Testis (tissue), 3 donors: ENCODE measurements around the gene COL12A1. TPM values are rescaled to one million over a fixed set of nuclear protein-coding genes. Genes with fewer than 3 reads are reported as not detected.

ENCODE experiments used
- DNase-seq: peaks from one replicate; pipeline ENCODE4 v3.0.0-alpha.2; 2019
- H3K27ac ChIP-seq, 2 donors: fragments of 200-600 bp; sonication (generic); one replicate each; pipeline ENCODE4 v1.5.1; 2019
- H3K27me3 ChIP-seq: fragments of 200-600 bp; sonication (generic); one replicate; pipeline ENCODE4 v1.5.1; 2019
- H3K36me3 ChIP-seq: fragments of 200-600 bp; sonication (generic); one replicate; pipeline ENCODE4 v1.5.1; 2017; ENCODE audit warnings: low read depth; ENCODE audit errors: missing control alignments
- H3K4me1 ChIP-seq: fragments of 200-600 bp; sonication (generic); one replicate; pipeline ENCODE4 v1.5.1; 2019
- H3K4me3 ChIP-seq, 2 donors: fragments of 200-600 bp; sonication (generic); one replicate each; pipeline ENCODE4 v1.5.1; 2017 to 2019
- H3K9me3 ChIP-seq: fragments of 200-600 bp; sonication (generic); one replicate; pipeline ENCODE4 v1.5.1; 2017
- POLR2A ChIP-seq: fragments of 450-650 bp; IDR thresholded peaks from one replicate; pipeline ENCODE4 v1.6.1; 2017; ENCODE audit warnings: antibody characterized with exemption, mild to moderate bottlenecking, moderate library complexity
- WGBS, 2 donors: methylation state at CpG; one replicate each; pipeline ENCODE4 v1.1.5; 2018; 5-methylcytosine and 5-hydroxymethylcytosine counted together
- intact Hi-C: fragments of 100-400 bp; cut with DNase I; formaldehyde crosslinking; loops from one replicate; pipeline ENCODE4 v1.15.1; 2023; ENCODE audit warnings: low total_unique reads
- polyA plus RNA-seq: library from polyadenylated mRNA; stranded (reverse); fragments of 350-450 nt; fragmentation: Illumina TruSeq; extraction: RNeasy Lipid Tissue Mini Kit (QIAGEN cat#74804); gene quantifications from one replicate; pipeline ENCODE4 v1.2.3, GENCODE V29; 2014; ENCODE audit warnings: low read depth, low replicate concordance; ENCODE audit not compliant: insufficient read depth
- total RNA-seq, 2 donors: library from RNA; depleted of rRNA; stranded (reverse); fragments of >200 nt; gene quantifications; one replicate each; pipeline ENCODE4 v1.2.3, GENCODE V29; 2016
- TF ChIP-seq, protein P1 (sequence below), 3 experiments: fragments of 450-650 bp in 2 of 3; fragments of 200-600 bp in 1 of 3; sonication (generic) in 1 of 3; IDR thresholded peaks; one replicate each; pipeline ENCODE4 v1.5.1; 2016 to 2019; ENCODE audit warnings: antibody characterized with exemption in 3 of 3, mild to moderate bottlenecking in 2 of 3, moderate library complexity in 1 of 3

The COL12A1 gene
- total and polyA plus RNA-seq, 3 donors from 2014 or later: 11.4 to 27.3 (median 13.6) TPM

DNA sequence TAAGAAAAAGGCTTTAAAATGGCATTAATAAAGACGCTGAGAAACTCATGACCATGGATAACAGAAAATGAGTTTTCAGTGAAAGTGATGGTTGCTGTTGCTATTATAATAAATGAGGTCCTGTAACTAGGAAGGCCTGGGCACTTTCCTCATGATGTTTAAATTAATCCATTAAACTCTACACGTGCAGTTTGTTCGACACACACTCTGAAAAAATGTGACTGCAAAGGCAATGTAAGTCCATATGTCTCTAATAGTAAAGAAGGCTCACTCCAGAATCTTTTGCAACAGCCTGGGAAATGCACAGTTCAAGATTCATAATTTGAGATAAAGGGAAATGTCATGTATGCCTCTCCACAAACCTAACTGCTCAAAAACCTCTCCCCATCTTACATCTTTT is 153.4 kb downstream of the COL12A1 start:
- WGBS, 2 donors: 85 to 87% methylated on average over 3 of the region's 3 CpGs
- TF ChIP-seq, protein P1, sequence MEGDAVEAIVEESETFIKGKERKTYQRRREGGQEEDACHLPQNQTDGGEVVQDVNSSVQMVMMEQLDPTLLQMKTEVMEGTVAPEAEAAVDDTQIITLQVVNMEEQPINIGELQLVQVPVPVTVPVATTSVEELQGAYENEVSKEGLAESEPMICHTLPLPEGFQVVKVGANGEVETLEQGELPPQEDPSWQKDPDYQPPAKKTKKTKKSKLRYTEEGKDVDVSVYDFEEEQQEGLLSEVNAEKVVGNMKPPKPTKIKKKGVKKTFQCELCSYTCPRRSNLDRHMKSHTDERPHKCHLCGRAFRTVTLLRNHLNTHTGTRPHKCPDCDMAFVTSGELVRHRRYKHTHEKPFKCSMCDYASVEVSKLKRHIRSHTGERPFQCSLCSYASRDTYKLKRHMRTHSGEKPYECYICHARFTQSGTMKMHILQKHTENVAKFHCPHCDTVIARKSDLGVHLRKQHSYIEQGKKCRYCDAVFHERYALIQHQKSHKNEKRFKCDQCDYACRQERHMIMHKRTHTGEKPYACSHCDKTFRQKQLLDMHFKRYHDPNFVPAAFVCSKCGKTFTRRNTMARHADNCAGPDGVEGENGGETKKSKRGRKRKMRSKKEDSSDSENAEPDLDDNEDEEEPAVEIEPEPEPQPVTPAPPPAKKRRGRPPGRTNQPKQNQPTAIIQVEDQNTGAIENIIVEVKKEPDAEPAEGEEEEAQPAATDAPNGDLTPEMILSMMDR (IDR thresholded peaks at IDR 0.05): no peak
- no peak for DNase-seq
- Histone ChIP-seq H3K27me3 (no peaks in the 10 kb centered on the region), H3K4me3 (no peak overlapping the region), H3K36me3 (no peaks in the 10 kb centered on the region), H3K9me3 (no peaks in the 10 kb centered on the region), H3K27ac (no peak overlapping the region), H3K4me1 (no peaks in the 10 kb centered on the region)
- intact Hi-C loops: no loop called here

DNA sequence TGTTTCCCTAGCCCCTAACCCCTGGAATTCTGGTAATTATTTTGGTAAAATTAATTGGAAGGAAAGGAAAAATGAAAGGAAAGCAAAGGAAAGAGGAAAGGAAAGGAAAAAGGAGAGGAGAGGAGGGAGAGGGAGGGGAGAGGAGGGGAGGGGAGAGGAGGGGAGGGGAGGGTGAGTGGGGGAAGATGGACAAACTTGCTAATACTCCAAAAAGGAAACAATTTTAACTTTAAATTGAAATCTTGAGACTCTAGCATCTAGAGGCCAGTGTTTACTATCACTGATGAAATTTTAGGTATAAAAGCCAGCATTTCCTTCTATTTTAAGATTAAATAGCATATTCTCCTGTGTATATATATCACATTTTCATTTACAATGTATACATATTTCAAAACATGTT is 156.5 kb downstream of the COL12A1 start:
- no peak overlapping the region for H3K4me3 ChIP-seq
- no peaks in the 10 kb centered on the region for H3K9me3 ChIP-seq
- H3K36me3 ChIP-seq: no peaks in the 10 kb centered on the region
- TF ChIP-seq, protein P1 (IDR thresholded peaks at IDR 0.05): no peak
- TF ChIP-seq POLR2A: no peak
- no peak for DNase-seq
- no peaks in the 10 kb centered on the region for H3K27me3 ChIP-seq
- intact Hi-C loops: no loop called here
- H3K4me1 ChIP-seq: no peaks in the 10 kb centered on the region
- no peak overlapping the region for H3K27ac ChIP-seq

DNA sequence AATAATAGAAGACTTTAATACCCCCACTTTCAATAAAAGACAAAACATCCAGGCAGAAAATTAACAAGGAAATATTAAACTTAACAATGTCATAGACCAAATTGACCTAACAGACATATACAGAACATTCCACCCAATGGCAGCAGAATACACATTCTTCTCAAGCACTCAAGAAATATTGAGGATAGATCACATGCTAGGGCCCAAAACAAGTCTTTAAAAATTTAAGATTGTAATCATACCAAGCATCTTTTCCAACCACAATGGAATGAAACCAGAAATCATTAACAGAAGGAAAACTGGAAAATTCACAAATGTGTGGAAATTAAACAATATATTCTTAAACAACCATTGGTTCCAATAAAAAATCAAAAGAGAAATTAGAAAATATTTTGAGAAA is 161.0 kb downstream of the COL12A1 start:
- no peaks in the 10 kb centered on the region for H3K27me3 ChIP-seq
- H3K9me3 ChIP-seq: no peaks in the 10 kb centered on the region
- no peak overlapping the region for H3K4me3 ChIP-seq
- TF ChIP-seq, protein P1 (IDR thresholded peaks at IDR 0.05): no peak
- TF ChIP-seq POLR2A: no peak
- intact Hi-C loops: no loop called here
- no peaks in the 10 kb centered on the region for H3K4me1 ChIP-seq
- no peak for DNase-seq
- no peak overlapping the region for H3K27ac ChIP-seq
- H3K36me3 ChIP-seq: no peaks in the 10 kb centered on the region

DNA sequence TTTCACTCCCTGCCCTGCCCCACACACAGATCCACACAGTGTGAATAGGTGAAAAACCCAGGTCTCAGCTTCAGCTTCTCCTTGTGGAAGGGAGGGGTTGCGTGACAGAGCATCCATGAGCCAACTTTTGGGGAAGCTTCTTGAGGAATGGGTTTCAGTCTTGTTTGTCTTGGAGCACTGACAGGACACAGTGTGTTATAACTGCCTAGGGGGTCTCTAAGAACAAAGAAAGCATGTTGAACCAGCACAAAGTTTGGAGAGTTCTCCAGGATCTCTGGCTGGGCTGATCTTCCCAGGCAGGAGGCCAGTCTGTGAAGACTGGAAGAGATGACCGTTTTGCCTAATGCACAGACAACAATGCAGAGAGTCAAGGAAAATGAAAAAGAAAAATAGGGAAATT is 164.5 kb downstream of the COL12A1 start:
- TF ChIP-seq, protein P1 (IDR thresholded peaks at IDR 0.05): no peak
- no peak for TF ChIP-seq POLR2A
- Histone ChIP-seq H3K27me3 (no peaks in the 10 kb centered on the region), H3K27ac (no peak overlapping the region), H3K9me3 (no peaks in the 10 kb centered on the region), H3K4me3 (no peak overlapping the region), H3K36me3 (no peaks in the 10 kb centered on the region), H3K4me1 (no peaks in the 10 kb centered on the region)
- DNase-seq: no peak
- intact Hi-C loops: no loop called here
- WGBS, 2 donors: 61 to 70% methylated on average over 2 of the region's 2 CpGs

Other genes starting within 250 kb of the COL12A1 start
- gene COX7A2, start 37.7 kb upstream of the COL12A1 start, total RNA-seq: 100 to 1,000 TPM; 154 to 167 TPM
- 1,268 TPM for gene COX7A2, start 37.7 kb upstream of the COL12A1 start, polyA plus RNA-seq
- 10 to 100 TPM; 53.8 to 57.4 TPM for gene TMEM30A, start 78.7 kb upstream of the COL12A1 start, total RNA-seq
- 52.7 TPM for gene TMEM30A, start 78.7 kb upstream of the COL12A1 start, polyA plus RNA-seq